H9 (cell line): ENCODE measurements around the gene GET3. TPM values are rescaled to one million over a fixed set of nuclear protein-coding genes. Genes with fewer than 3 reads are reported as not detected.

Source experiments
- DNase-seq: peaks from one replicate; pipeline ENCODE4 v3.0.0-alpha.2; 2017
- H2AFZ ChIP-seq: one replicate; pipeline ENCODE4 v1.6.1; 2013; ENCODE audit warnings: mild to moderate bottlenecking, low read length, control low read depth, moderate library complexity
- H2AK5ac ChIP-seq: 2 replicates; pipeline ENCODE4 v1.6.1; 2013; ENCODE audit warnings: low read length, control low read depth, mixed read lengths; ENCODE audit not compliant: insufficient read length
- H2BK120ac ChIP-seq: one replicate; pipeline ENCODE4 v1.6.1; 2013; ENCODE audit warnings: low read depth, mild to moderate bottlenecking, low read length, control low read depth, inconsistent platforms; ENCODE audit not compliant: poor library complexity, severe bottlenecking
- H2BK12ac ChIP-seq: 2 replicates; pipeline ENCODE4 v1.6.1; 2013; ENCODE audit warnings: low read length, control low read depth, mixed read lengths, low read depth; ENCODE audit not compliant: insufficient read length
- H2BK15ac ChIP-seq: 2 replicates; pipeline ENCODE4 v1.6.1; 2013; ENCODE audit warnings: low read depth, low read length, control low read depth
- H2BK20ac ChIP-seq: one replicate; pipeline ENCODE4 v1.6.1; 2013; ENCODE audit warnings: low read depth, mild to moderate bottlenecking, low read length, control low read depth, inconsistent platforms; ENCODE audit not compliant: poor library complexity, severe bottlenecking
- H2BK5ac ChIP-seq: 2 replicates; pipeline ENCODE4 v1.6.1; 2013; ENCODE audit warnings: low read length, control low read depth, mixed read lengths; ENCODE audit not compliant: insufficient read length
- H3K14ac ChIP-seq: 2 replicates; pipeline ENCODE4 v1.6.1; 2013; ENCODE audit warnings: low read length, control low read depth; ENCODE audit not compliant: insufficient read depth
- H3K18ac ChIP-seq: 2 replicates; pipeline ENCODE4 v1.6.1; 2013; ENCODE audit warnings: low read depth, mild to moderate bottlenecking, mixed read lengths, low read length, control low read depth; ENCODE audit not compliant: insufficient read length
- H3K23ac ChIP-seq: 2 replicates; pipeline ENCODE4 v1.6.1; 2013; ENCODE audit warnings: low read length, control low read depth, mixed read lengths, low read depth; ENCODE audit not compliant: insufficient read length
- H3K23me2 ChIP-seq: 2 replicates; pipeline ENCODE4 v1.6.1; 2013; ENCODE audit warnings: low read depth, mild to moderate bottlenecking, mixed read lengths, low read length, control low read depth; ENCODE audit not compliant: insufficient read length, poor library complexity, severe bottlenecking
- H3K27ac ChIP-seq: 2 replicates; pipeline ENCODE4 v1.5.1; 2013; ENCODE audit warnings: low read length, control low read depth, mixed read lengths, low read depth; ENCODE audit not compliant: insufficient read length
- H3K27me3 ChIP-seq: 2 replicates; pipeline ENCODE4 v1.6.1; 2013; ENCODE audit warnings: low read length, control low read depth, inconsistent platforms; ENCODE audit not compliant: insufficient read depth
- H3K4ac ChIP-seq: 2 replicates; pipeline ENCODE4 v1.6.1; 2013; ENCODE audit warnings: low read depth, mild to moderate bottlenecking, control low read depth, inconsistent platforms, low read length, moderate library complexity
- H3K4me1 ChIP-seq: 2 replicates; pipeline ENCODE4 v1.6.1; 2013; ENCODE audit warnings: low read length, control low read depth, inconsistent platforms; ENCODE audit not compliant: insufficient read depth
- H3K4me2 ChIP-seq: 2 replicates; pipeline ENCODE4 v1.6.1; 2013; ENCODE audit warnings: low read length, control low read depth, mixed read lengths; ENCODE audit not compliant: insufficient read length, insufficient read depth
- H3K56ac ChIP-seq: 2 replicates; pipeline ENCODE4 v1.6.1; 2013; ENCODE audit warnings: low read depth, mild to moderate bottlenecking, mixed read lengths, low read length, control low read depth; ENCODE audit not compliant: insufficient read length
- H3K79me1 ChIP-seq: 2 replicates; pipeline ENCODE4 v1.6.1; 2013; ENCODE audit warnings: low read depth, mild to moderate bottlenecking, moderate library complexity, low read length, control low read depth, inconsistent platforms; ENCODE audit not compliant: insufficient read depth, poor library complexity, severe bottlenecking
- H3K79me2 ChIP-seq: 2 replicates; pipeline ENCODE4 v1.6.1; 2013; ENCODE audit warnings: low read length, control low read depth, inconsistent platforms; ENCODE audit not compliant: insufficient read depth
- H3K9ac ChIP-seq: 2 replicates; pipeline ENCODE4 v1.6.1; 2013; ENCODE audit warnings: low read length, control low read depth, mixed read lengths; ENCODE audit not compliant: insufficient read length; ENCODE audit errors: extremely low read depth
- H3K9me3 ChIP-seq: one replicate; pipeline ENCODE4 v1.6.1; 2013; ENCODE audit warnings: low read depth, low read length, inconsistent platforms; ENCODE audit not compliant: control insufficient read depth
- H3T11ph ChIP-seq: one replicate; pipeline ENCODE4 v1.6.1; 2013; ENCODE audit warnings: mild to moderate bottlenecking, low read length, control low read depth, inconsistent platforms
- H4K20me1 ChIP-seq: one replicate; pipeline ENCODE4 v1.6.1; 2013; ENCODE audit not compliant: control insufficient read depth, insufficient read length, insufficient read depth
- H4K5ac ChIP-seq: 2 replicates; pipeline ENCODE4 v1.6.1; 2013; ENCODE audit warnings: low read depth, mild to moderate bottlenecking, mixed read lengths, low read length, control low read depth; ENCODE audit not compliant: insufficient read length
- H4K8ac ChIP-seq: replicated peaks from 2 replicates; pipeline ENCODE4 v1.6.1; 2013; ENCODE audit warnings: low read length, control low read depth, mixed read lengths, low read depth; ENCODE audit not compliant: insufficient read length
- H4K91ac ChIP-seq: 2 replicates; pipeline ENCODE4 v1.6.1; 2013; ENCODE audit warnings: low read depth, mild to moderate bottlenecking, moderate library complexity, mixed read lengths, low read length, control low read depth; ENCODE audit not compliant: insufficient read length
- H3K27ac Mint-ChIP-seq, 3 experiments: 2 replicates in 2 of 3; 3 replicates in 1 of 3; pipeline ENCODE4 v1.8.0; 2020 to 2021; ENCODE audit warnings: mixed read lengths in 3 of 3, mild to moderate bottlenecking in 1 of 3, moderate library complexity in 1 of 3
- H3K27me3 Mint-ChIP-seq: 2 replicates; pipeline ENCODE4 v1.8.0; 2021; ENCODE audit warnings: low read depth, mild to moderate bottlenecking, moderate library complexity, mixed read lengths
- H3K36me3 Mint-ChIP-seq, 3 experiments: 2 replicates in 2 of 3; 3 replicates in 1 of 3; pipeline ENCODE4 v1.8.0; 2020 to 2021; ENCODE audit warnings: low read depth in 3 of 3, mixed read lengths in 3 of 3; ENCODE audit not compliant: insufficient read depth in 1 of 3
- H3K4me1 Mint-ChIP-seq, 2 experiments: 2 replicates each; pipeline ENCODE4 v1.8.0; 2020; ENCODE audit warnings: mixed read lengths in 2 of 2
- H3K4me3 Mint-ChIP-seq, 2 experiments: 2 replicates in 1 of 2; 3 replicates in 1 of 2; pipeline ENCODE4 v1.8.0; 2020 to 2021; ENCODE audit warnings: mild to moderate bottlenecking in 2 of 2, mixed read lengths in 2 of 2, moderate library complexity in 1 of 2
- H3K9me3 Mint-ChIP-seq, 2 experiments: 2 replicates in 1 of 2; 3 replicates in 1 of 2; pipeline ENCODE4 v1.8.0; 2020; ENCODE audit warnings: mild to moderate bottlenecking in 2 of 2, mixed read lengths in 2 of 2, moderate library complexity in 1 of 2
- CTCF ChIP-seq: fragments of 200-600 bp; sonication (generic); conservative IDR thresholded peaks from 3 replicates; pipeline ENCODE4 v1.8.0; 2021; ENCODE audit warnings: antibody characterized with exemption, mild to moderate bottlenecking
- WGBS: extraction: QIAGEN DNeasy Blood & Tissue Kit; methylation state at CpG from one replicate; pipeline ENCODE4 v1.1.7; 2013; ENCODE audit warnings: missing lambda C conversion rate, low lambda C conversion rate, mixed read lengths; ENCODE audit not compliant: insufficient read length; ENCODE audit errors: extremely low coverage; 5-methylcytosine and 5-hydroxymethylcytosine counted together
- long read RNA-seq: library from polyadenylated mRNA; unstranded; transcript quantifications from one replicate; pipeline ENCODE4 v2.0.0, GENCODE V29; 2020
- total RNA-seq: library from RNA; stranded (reverse); gene quantifications from 2 replicates; pipeline ENCODE4 v1.2.1, GENCODE V29; 2021

Gene GET3
- 81.3 and 81.6 TPM in 2 replicates for total RNA-seq
- long read RNA-seq, transcript ASNA1-201 (7 exons, 1,280 nt) = major isoform, 240 of 254 reads
- long read RNA-seq, partial matches to known transcripts = 1 of 254 reads
- long read RNA-seq, other reads (novel, unspliced or antisense) = 12 of 254 reads

GRCh38 chr19:12736995-12737834 is at the start of gene GET3:
Gene GET3 (plus strand): TSS chr19:12737497. CDS start chr19:12737506, 9 bp downstream.
- H2BK20ac ChIP-seq = no peak within 1 kb of the TSS
- H3K9ac ChIP-seq = peak within 1 kb of the TSS; percentile 95
- Mint-ChIP-seq H3K4me1 (peaks cover 21 to 29% of the 10 kb centered on the region in 2 experiments), H3K27me3 (peaks cover 3% of the 10 kb centered on the region; the same call in 1 of the 2 replicates), H3K36me3 (peaks cover 24 to 35% (median 27%) of the 10 kb centered on the region in 3 experiments), H3K9me3 (no peaks in the 10 kb centered on the region; a peak in 1 of 5 replicates), H3K27ac (peak within 1 kb of the TSS; percentile 99 to 100 (median 100)), H3K4me3 (peak within 1 kb of the TSS; percentile 100)
- H4K8ac ChIP-seq = no peak within 1 kb of the TSS
- H3T11ph ChIP-seq = no peak within 1 kb of the TSS
- H2BK12ac ChIP-seq = no peak within 1 kb of the TSS
- DNase-seq = peak; percentile 99
- no peaks in the 10 kb centered on the region for H4K20me1 ChIP-seq
- peaks cover 21% of the 10 kb centered on the region for H3K79me2 ChIP-seq
- peaks cover 12% of the 10 kb centered on the region for H3K23me2 ChIP-seq
- no peak within 1 kb of the TSS for H2AK5ac ChIP-seq
- no peak within 1 kb of the TSS; the same call in 1 of the 2 replicates for H3K4ac ChIP-seq
- no peak within 1 kb of the TSS for H3K23ac ChIP-seq
- no peak within 1 kb of the TSS for H3K27ac ChIP-seq
- H3K4me1 ChIP-seq = no peaks in the 10 kb centered on the region
- H3K9me3 ChIP-seq = no peaks in the 10 kb centered on the region
- H4K5ac ChIP-seq = peak within 1 kb of the TSS; percentile 69
- TF ChIP-seq CTCF = no peak
- H2BK5ac ChIP-seq = no peak within 1 kb of the TSS
- H3K27me3 ChIP-seq = no peaks in the 10 kb centered on the region
- no peak within 1 kb of the TSS for H2BK15ac ChIP-seq
- H3K18ac ChIP-seq = peak within 1 kb of the TSS; percentile 92
- no peak within 1 kb of the TSS for H2AFZ ChIP-seq
- no peak within 1 kb of the TSS for H4K91ac ChIP-seq
- no peak within 1 kb of the TSS for H3K56ac ChIP-seq
- H3K79me1 ChIP-seq = peaks cover 3% of the 10 kb centered on the region
- peak within 1 kb of the TSS; percentile 90 for H3K14ac ChIP-seq
- no CpG with 5 or more reads among the region's 29 CpGs for WGBS
- no peak within 1 kb of the TSS for H2BK120ac ChIP-seq
- H3K4me2 ChIP-seq = peak within 1 kb of the TSS; percentile 94
